Measurements from ENCODE around the gene PPP4C. TPM values are rescaled to one million over a fixed set of nuclear protein-coding genes. Genes with fewer than 3 reads are reported as not detected.

PPP4C gene
- total and polyA plus RNA-seq, 2 of the 8 experiments (the other 6 are each of a cell fraction or from before 2014, with no cell fraction given), result 148 to 298 TPM

GRCh38 chr16:30104090-30104489, 28.3 kb downstream of the PPP4C start:
- Histone ChIP-seq H3K14ac (ENCODE audit: insufficient read length) (no peak overlapping the region), H3K4me1 (replicated peaks in 1 of 4; ENCODE audit: control insufficient read depth in 3 of 4, insufficient read depth in 4 of 4, low read length in 3 of 4) (no peaks in the 10 kb centered on the region), H2BK20ac (ENCODE audit: low read length) (no peak overlapping the region), H2BK15ac (ENCODE audit: low read length) (no peak overlapping the region), H3K56ac (replicated peaks; ENCODE audit: insufficient read length, low read depth, low read length) (no peak overlapping the region), H3K9ac (replicated peaks in 1 of 4; ENCODE audit: extremely low read depth in 1 of 4, low read depth in 3 of 4, low read length in 3 of 4) (no peak overlapping the region), H3K27ac (ENCODE audit: low read depth, low read length) (no peak overlapping the region), H4K5ac (ENCODE audit: insufficient read length, low read depth, low read length) (no peak overlapping the region), H2AK5ac (ENCODE audit: low read depth, low read length) (no peak overlapping the region), H3K79me1 (ENCODE audit: low read depth, low read length) (no peaks in the 10 kb centered on the region; the same call in 1 of the 2 replicates), H4K20me1 (replicated peaks in 1 of 2; ENCODE audit: control insufficient read depth in 1 of 2, insufficient read depth in 2 of 2, low read length in 2 of 2) (peaks cover 4 to 28% of the 10 kb centered on the region in 2 experiments), H3K4me2 (ENCODE audit: insufficient read depth in 1 of 2, low read depth in 2 of 2, low read length in 2 of 2) (no peak overlapping the region), H2BK120ac (replicated peaks; ENCODE audit: low read depth, low read length) (no peak overlapping the region), H3K18ac (ENCODE audit: extremely low read depth, low read length) (no peak overlapping the region), H3K79me2 (ENCODE audit: control insufficient read depth in 1 of 2, insufficient read depth in 2 of 2, low read length in 2 of 2) (peaks cover 0 to 53% of the 10 kb centered on the region in 2 experiments; a peak in 3 of 4 replicates), H3K4ac (replicated peaks; ENCODE audit: insufficient read length, low read depth, low read length) (no peak overlapping the region), H4K91ac (replicated peaks; ENCODE audit: insufficient read length, low read length) (no peak overlapping the region), H4K8ac (ENCODE audit: extremely low read depth, insufficient read depth, low read length) (no peak overlapping the region), H2BK5ac (ENCODE audit: low read depth, low read length) (no peak overlapping the region), H3K23me2 (ENCODE audit: low read depth, low read length) (0 out of 2 replicates have a peak, but pooled peaks cover 4% of the 10 kb centered on the region), H3K23ac (ENCODE audit: insufficient read length) (no peak overlapping the region), H3K9me3 (ENCODE audit: insufficient read depth in 2 of 2, low read depth in 1 of 2, low read length in 1 of 2) (no peaks in the 10 kb centered on the region), H3K36me3 (ENCODE audit: control insufficient read depth in 2 of 4, insufficient read depth in 4 of 4, low read length in 3 of 4) (peaks cover 9 to 40% (median 23%) of the 10 kb centered on the region in 4 experiments; a peak in 7 of 8 replicates), H2AFZ (ENCODE audit: low read length) (no peak overlapping the region), H3K27me3 (replicated peaks in 1 of 4; ENCODE audit: control insufficient read depth in 3 of 4, extremely low read depth in 1 of 4, insufficient read depth in 3 of 4, low read length in 3 of 4) (no peaks in the 10 kb centered on the region), H2BK12ac (ENCODE audit: low read depth, low read length) (no peak overlapping the region), H3K4me3 (ENCODE audit: extremely low read depth in 1 of 4, insufficient read depth in 2 of 4, low read depth in 3 of 4, low read length in 4 of 4) (no peak overlapping the region)
- FAIRE-seq, result no peak
- DNase-seq (ENCODE audit: low read depth in 1 of 2, low spot score in 2 of 2), result no peak
- WGBS, 2 experiments (ENCODE audit: extremely low coverage in 1 of 2, insufficient coverage in 1 of 2, insufficient read length in 1 of 2, insufficient replicate concordance in 2 of 2, low coverage in 1 of 2, low lambda C conversion rate in 2 of 2, missing lambda C conversion rate in 1 of 2), result 90% methylated on average over 4 of the region's 4 CpGs; no CpG with 5 or more reads in 1 of the 2 experiments
- POLR2A ChIA-PET (ENCODE audit: partially characterized antibody), result interaction anchor here (1.6 to 16.3 kb wide), 4 partner anchors 8 to 38 kb away, joined by 5 to 169 read pairs (median 9); partner anchors contain the start of genes ALDOA, GDPD3, TBX6 and YPEL3
- CTCF ChIA-PET (ENCODE audit: partially characterized antibody), result interaction anchor here (0.5 to 5.0 kb wide), 5 partner anchors 9 to 345 kb away, joined by 3 to 36 read pairs (median 4); partner anchors contain the start of genes GDPD3 and TBX6
- TF ChIP-seq CTBP2 (IDR thresholded peaks at IDR 0.05; ENCODE audit: borderline replicate concordance, insufficient read depth, insufficient read length, low read length) (no peak), SP2 (IDR thresholded peaks at IDR 0.05; ENCODE audit: low read length) (no peak), ATF2 (IDR thresholded peaks at IDR 0.05; ENCODE audit: low read length) (no peak), SIRT6 (IDR thresholded peaks at IDR 0.05; ENCODE audit: low read length) (no peak), EZH2 (IDR thresholded peaks at IDR 0.05; ENCODE audit: low read depth, low read length, severe bottlenecking) (no peak), YY1 (IDR thresholded peaks at IDR 0.05; ENCODE audit: low read depth, low read length) (no peak), GABPA (IDR thresholded peaks at IDR 0.05; ENCODE audit: borderline replicate concordance, insufficient read depth, low read length) (no peak), SP4 (IDR thresholded peaks at IDR 0.05; ENCODE audit: low read length) (no peak), SUZ12 (IDR thresholded peaks at IDR 0.05; ENCODE audit: low read length) (no peak), TEAD4 (IDR thresholded peaks at IDR 0.05; ENCODE audit: low read depth, low read length) (no peak), KDM4A (IDR thresholded peaks at IDR 0.05; ENCODE audit: low read depth, low read length, severe bottlenecking) (no peak), RBBP5 (IDR thresholded peaks at IDR 0.05; ENCODE audit: borderline replicate concordance, low read depth, low read length) (no peak)
